ENCODE results near the gene SORCS1. TPM values are rescaled to one million over a fixed set of nuclear protein-coding genes. Genes with fewer than 3 reads are reported as not detected.

SORCS1 gene
- total RNA-seq, 2 donors from 2014 or later = 0.23 to 14.4 TPM

DNA sequence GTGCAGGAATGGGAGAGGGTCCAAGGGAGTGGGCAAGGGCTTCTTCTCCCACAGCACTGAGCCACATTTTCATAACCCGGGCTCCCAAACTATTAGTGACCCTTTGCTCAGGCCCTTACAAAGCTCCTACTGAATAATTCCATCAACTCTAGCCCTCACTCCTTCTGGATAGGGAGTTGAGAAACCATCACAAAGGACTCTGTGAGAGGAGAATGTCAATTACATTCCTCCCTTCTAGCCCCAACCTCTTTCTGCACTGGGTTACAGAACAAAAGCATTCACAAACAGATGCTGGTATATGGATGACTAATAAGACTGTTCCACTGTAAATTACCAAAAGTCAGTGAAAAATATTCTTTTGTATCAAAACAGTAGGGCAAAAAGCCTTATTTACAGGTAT lies 203.7 kb downstream of the SORCS1 start:
- H3K27ac ChIP-seq = no peak overlapping the region
- no peak for DNase-seq (ENCODE audit: low spot score)
- H3K4me1 ChIP-seq (replicated peaks) = no peaks in the 10 kb centered on the region
- H3K9me3 ChIP-seq = no peaks in the 10 kb centered on the region
- WGBS = 90% methylated on average over 1 of the region's 1 CpG
- no peak overlapping the region for H3K4me3 ChIP-seq
- H3K27me3 ChIP-seq (replicated peaks; ENCODE audit: insufficient read depth) = no peaks in the 10 kb centered on the region
- TF ChIP-seq POLR2A (IDR thresholded peaks at IDR 0.05) = no peak
- TF ChIP-seq POLR2AphosphoS5 (IDR thresholded peaks at IDR 0.05) = no peak
- TF ChIP-seq, protein P1, sequence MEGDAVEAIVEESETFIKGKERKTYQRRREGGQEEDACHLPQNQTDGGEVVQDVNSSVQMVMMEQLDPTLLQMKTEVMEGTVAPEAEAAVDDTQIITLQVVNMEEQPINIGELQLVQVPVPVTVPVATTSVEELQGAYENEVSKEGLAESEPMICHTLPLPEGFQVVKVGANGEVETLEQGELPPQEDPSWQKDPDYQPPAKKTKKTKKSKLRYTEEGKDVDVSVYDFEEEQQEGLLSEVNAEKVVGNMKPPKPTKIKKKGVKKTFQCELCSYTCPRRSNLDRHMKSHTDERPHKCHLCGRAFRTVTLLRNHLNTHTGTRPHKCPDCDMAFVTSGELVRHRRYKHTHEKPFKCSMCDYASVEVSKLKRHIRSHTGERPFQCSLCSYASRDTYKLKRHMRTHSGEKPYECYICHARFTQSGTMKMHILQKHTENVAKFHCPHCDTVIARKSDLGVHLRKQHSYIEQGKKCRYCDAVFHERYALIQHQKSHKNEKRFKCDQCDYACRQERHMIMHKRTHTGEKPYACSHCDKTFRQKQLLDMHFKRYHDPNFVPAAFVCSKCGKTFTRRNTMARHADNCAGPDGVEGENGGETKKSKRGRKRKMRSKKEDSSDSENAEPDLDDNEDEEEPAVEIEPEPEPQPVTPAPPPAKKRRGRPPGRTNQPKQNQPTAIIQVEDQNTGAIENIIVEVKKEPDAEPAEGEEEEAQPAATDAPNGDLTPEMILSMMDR (IDR thresholded peaks at IDR 0.05) = no peak
- H3K36me3 ChIP-seq = no peaks in the 10 kb centered on the region
- intact Hi-C loops (cut with DNase I) = no loop called here

DNA sequence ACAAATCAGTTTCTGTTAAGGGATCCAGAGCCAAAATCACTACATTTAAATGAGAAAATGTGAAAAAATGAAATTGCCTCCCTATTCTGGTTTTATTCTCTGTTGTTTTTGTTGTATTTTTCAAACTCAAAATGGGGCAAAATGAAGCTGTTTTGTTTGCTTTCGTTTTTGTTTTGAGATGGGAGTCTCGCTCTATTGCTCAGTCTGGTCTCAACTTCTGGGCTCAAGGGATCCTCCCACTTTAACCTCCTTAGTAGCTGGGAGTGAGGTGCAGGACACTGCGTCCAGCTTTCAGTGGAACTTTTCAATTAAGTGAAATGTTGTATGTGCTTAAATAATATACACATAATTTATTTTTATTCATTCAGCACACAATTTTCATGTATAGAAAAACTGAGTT lies 205.0 kb downstream of the SORCS1 start:
- H3K4me3 ChIP-seq = no peak overlapping the region
- 70% methylated on average over 3 of the region's 3 CpGs for WGBS
- H3K4me1 ChIP-seq (replicated peaks) = no peaks in the 10 kb centered on the region
- no peaks in the 10 kb centered on the region for H3K36me3 ChIP-seq
- no peak overlapping the region for H3K27ac ChIP-seq
- intact Hi-C loops (cut with DNase I) = no loop called here
- no peaks in the 10 kb centered on the region for H3K9me3 ChIP-seq
- H3K27me3 ChIP-seq (replicated peaks; ENCODE audit: insufficient read depth) = no peaks in the 10 kb centered on the region
- no peak for DNase-seq (ENCODE audit: low spot score)
- TF ChIP-seq, protein P1 (IDR thresholded peaks at IDR 0.05) = no peak
- TF ChIP-seq POLR2A (IDR thresholded peaks at IDR 0.05) (no peak), POLR2AphosphoS5 (IDR thresholded peaks at IDR 0.05) (no peak)

DNA sequence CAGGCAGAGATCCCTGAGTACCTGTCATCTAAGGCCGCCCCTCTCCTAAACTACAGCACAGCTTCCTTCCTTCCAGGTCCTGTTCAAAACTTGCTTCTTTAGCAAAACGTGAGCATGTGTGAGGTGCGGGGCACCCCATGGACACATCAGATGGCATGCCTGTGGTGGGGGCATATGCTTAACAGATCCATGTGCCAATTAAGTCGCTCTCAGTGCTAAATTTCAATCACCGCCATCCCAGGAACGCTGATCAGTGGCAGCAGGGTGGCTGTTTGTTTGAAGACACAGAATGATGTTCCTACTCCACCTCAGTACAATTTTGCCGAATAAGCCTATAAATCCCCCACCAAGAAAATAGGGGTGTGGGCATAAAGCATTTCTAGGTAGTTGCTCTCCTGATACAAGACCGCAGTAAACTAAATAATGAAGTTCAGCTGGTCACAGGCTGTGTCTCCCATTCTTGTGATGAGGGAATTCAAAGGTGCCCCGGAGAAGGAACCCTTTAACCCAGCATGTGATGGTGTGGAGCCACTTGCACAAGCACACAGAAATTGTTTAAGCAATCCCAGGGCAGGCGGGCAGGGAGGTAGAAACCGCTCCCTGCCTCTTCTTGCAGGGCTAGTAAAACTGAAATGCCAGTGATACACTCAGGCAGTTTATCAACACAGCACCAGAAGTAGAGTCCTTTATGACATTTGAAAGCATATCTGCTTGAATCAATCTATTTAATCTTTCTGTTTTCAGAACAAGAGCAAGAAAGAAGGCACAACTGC lies 205.7 kb downstream of the SORCS1 start:
- Histone ChIP-seq H3K9me3 (no peaks in the 10 kb centered on the region), H3K36me3 (no peaks in the 10 kb centered on the region), H3K27me3 (replicated peaks; ENCODE audit: insufficient read depth) (no peaks in the 10 kb centered on the region), H3K4me3 (no peak overlapping the region), H3K27ac (no peak overlapping the region), H3K4me1 (replicated peaks) (no peaks in the 10 kb centered on the region)
- intact Hi-C loops (cut with DNase I) = no loop called here
- no peak for DNase-seq (ENCODE audit: low spot score)
- TF ChIP-seq, protein P1 (IDR thresholded peaks at IDR 0.05) = no peak
- TF ChIP-seq POLR2AphosphoS5 (IDR thresholded peaks at IDR 0.05) (no peak), POLR2A (IDR thresholded peaks at IDR 0.05) (no peak)
- WGBS = 72% methylated on average over 11 of the region's 11 CpGs

DNA sequence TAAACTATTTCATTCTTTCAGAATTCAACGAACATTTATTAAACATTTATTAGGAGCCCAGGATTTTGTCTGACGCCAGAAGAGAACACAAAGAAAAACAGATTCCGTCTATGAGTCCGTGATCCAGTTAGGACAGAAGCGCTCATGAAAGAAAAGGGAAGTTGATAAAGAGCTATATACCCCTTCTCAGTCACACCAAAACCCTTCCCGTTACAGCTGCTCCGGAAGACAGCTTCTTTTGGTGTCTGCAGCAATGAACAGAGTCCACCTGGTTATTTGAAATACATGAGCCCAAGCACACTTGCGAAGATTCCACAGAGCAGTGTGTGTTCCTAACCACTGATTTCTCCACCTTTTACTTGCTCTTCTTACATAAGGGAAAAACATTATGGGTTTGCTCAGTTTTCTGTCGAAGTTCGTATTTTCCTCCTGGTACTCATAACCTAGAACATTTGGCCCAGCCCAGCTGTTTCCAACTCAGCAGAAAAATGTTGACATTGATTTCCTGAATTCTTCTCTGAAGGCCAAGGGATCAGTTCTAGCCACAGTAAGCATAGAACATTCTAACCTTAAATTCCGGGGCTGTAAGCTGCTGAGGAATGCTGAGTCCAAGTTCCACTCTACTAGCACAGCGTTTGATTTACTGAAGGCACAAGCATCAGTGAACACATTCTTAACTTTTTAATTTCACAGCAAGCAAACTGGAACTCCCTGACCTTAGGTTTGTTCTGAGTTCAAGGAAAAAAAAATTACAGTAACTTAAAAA lies 206.5 kb downstream of the SORCS1 start:
- Histone ChIP-seq H3K4me1 (replicated peaks) (no peaks in the 10 kb centered on the region), H3K4me3 (no peak overlapping the region), H3K9me3 (no peaks in the 10 kb centered on the region), H3K27ac (no peak overlapping the region), H3K36me3 (no peaks in the 10 kb centered on the region), H3K27me3 (replicated peaks; ENCODE audit: insufficient read depth) (no peaks in the 10 kb centered on the region)
- 61% methylated on average over 12 of the region's 12 CpGs for WGBS
- TF ChIP-seq POLR2AphosphoS5 (IDR thresholded peaks at IDR 0.05) = no peak
- TF ChIP-seq, protein P1 (IDR thresholded peaks at IDR 0.05) = no peak
- no peak for TF ChIP-seq POLR2A (IDR thresholded peaks at IDR 0.05)
- intact Hi-C loops (cut with DNase I) = no loop called here
- no peak for DNase-seq (ENCODE audit: low spot score)

All from prostate gland (tissue), 2 donors.